HG03378 (cell line): ENCODE results near the gene HHATL.

ENCODE experiments used
- ATAC-seq: cut with Tn5 transposase; IDR thresholded peaks from one replicate; pipeline ENCODE4 v1.9.1; 2021; ENCODE audit warnings: mild to moderate bottlenecking, moderate library complexity; ENCODE audit not compliant: unreplicated experiment

The HHATL gene

GRCh38 chr3:42699511-42699971, 3.1 kb downstream of the HHATL start:
- no peak for ATAC-seq

- ATAC-seq: no peak
Measured at GRCh38 chr3:42698911-42699230, 3.7 kb downstream of the HHATL start.

GRCh38 chr3:42698216-42698910, 4.2 kb downstream of the HHATL start:
- ATAC-seq: no peak

- ATAC-seq: no peak
Measured at GRCh38 chr3:42697289-42698051, 5.1 kb downstream of the HHATL start.

GRCh38 chr3:42696356-42697288, 6.0 kb downstream of the HHATL start:
- no peak for ATAC-seq

- no peak for ATAC-seq
Measured at GRCh38 chr3:42694366-42694765, 8.2 kb downstream of the HHATL start.

- no peak for ATAC-seq
Measured at GRCh38 chr3:42693530-42693930, 9.1 kb downstream of the HHATL start.

GRCh38 chr3:42692667-42693529, 9.7 kb downstream of the HHATL start:
- ATAC-seq: no peak

GRCh38 chr3:42691816-42692666, 10.6 kb downstream of the HHATL start:
- ATAC-seq: no peak

GRCh38 chr3:42690766-42691680, 11.6 kb downstream of the HHATL start:
- ATAC-seq: no peak

GRCh38 chr3:42690191-42690590, 12.4 kb downstream of the HHATL start:
- no peak for ATAC-seq

GRCh38 chr3:42689421-42690014, 13.1 kb downstream of the HHATL start:
- ATAC-seq: no peak

- no peak for ATAC-seq
Measured at GRCh38 chr3:42688487-42689420, 13.8 kb downstream of the HHATL start.

GRCh38 chr3:42688016-42688415, 14.6 kb downstream of the HHATL start:
- no peak for ATAC-seq

GRCh38 chr3:42686832-42687650, 15.6 kb downstream of the HHATL start:
- ATAC-seq: no peak
